PFSK-1 (cell line): ENCODE results near the gene LEFTY2.

ENCODE experiments used
- REST ChIP-seq, 2 experiments: IDR thresholded peaks; 2 replicates each; pipeline versions ENCODE4 v1.6.1 to v1.8.0; 2011 to 2012; ENCODE audit warnings: low read depth in 2 of 2, low read length in 2 of 2, control low read depth in 1 of 2, inconsistent platforms in 1 of 2, mild to moderate bottlenecking in 1 of 2, moderate library complexity in 1 of 2; ENCODE audit not compliant: insufficient read depth in 1 of 2
- SIN3A ChIP-seq: IDR thresholded peaks from 2 replicates; pipeline ENCODE4 v1.6.1; 2012; ENCODE audit warnings: mild to moderate bottlenecking, low read length, moderate library complexity, borderline replicate concordance; ENCODE audit not compliant: insufficient read depth

GRCh38 chr1:225908773-225909172 is 32.2 kb downstream of the LEFTY2 start:
- TF ChIP-seq SIN3A: no peak
- TF ChIP-seq REST (IDR thresholded peaks at IDR 0.05; ENCODE audit: insufficient read depth in 1 of 2, low read depth in 2 of 2, low read length in 2 of 2): no peak
